ENCODE results near the gene NHLRC3.

GRCh38 chr13:39039041-39039440 lies 785 bp downstream of the NHLRC3 start:
- TF ChIP-seq POLR2AphosphoS5 (IDR thresholded peaks at IDR 0.05; ENCODE audit: control insufficient read depth, insufficient read depth, low read depth, low read length) (no peak), CBX8 (IDR thresholded peaks at IDR 0.05; ENCODE audit: borderline replicate concordance, extremely low read depth, low read depth, low read length, poor library complexity, severe bottlenecking) (no peak), NONO (IDR thresholded peaks at IDR 0.05; ENCODE audit: low read depth in 2 of 2, low read length in 1 of 2) (no peak), POLR2AphosphoS2 (IDR thresholded peaks at IDR 0.05; ENCODE audit: low read length) (no peak), BDP1 (IDR thresholded peaks at IDR 0.05; ENCODE audit: insufficient read depth, insufficient read length) (no peak)
